Subcutaneous abdominal adipose tissue (tissue), 5 donors: Measurements from ENCODE around the gene MACROD2.

ENCODE experiments used
- H3K27ac ChIP-seq: one replicate; pipeline ENCODE4 v1.7.0; 2013; ENCODE audit warnings: low read depth, mild to moderate bottlenecking, inconsistent platforms, low read length, moderate library complexity
- H3K27me3 ChIP-seq, 5 donors: one replicate each; pipeline ENCODE4 v1.7.0; 2013; ENCODE audit warnings: low read length in 5 of 5, inconsistent platforms in 1 of 5; ENCODE audit not compliant: control insufficient read depth in 5 of 5, insufficient read depth in 4 of 5
- H3K36me3 ChIP-seq, 5 donors: one replicate each; pipeline ENCODE4 v1.7.0; 2013; ENCODE audit warnings: low read length in 5 of 5; ENCODE audit not compliant: control insufficient read depth in 5 of 5, insufficient read depth in 5 of 5
- H3K4me1 ChIP-seq, 5 donors: one replicate each; pipeline ENCODE4 v1.7.0; 2013; ENCODE audit warnings: low read length in 5 of 5, mild to moderate bottlenecking in 3 of 5, moderate library complexity in 1 of 5; ENCODE audit not compliant: control insufficient read depth in 5 of 5, insufficient read depth in 5 of 5
- H3K4me3 ChIP-seq, 5 donors: one replicate each; pipeline ENCODE4 v1.7.0; 2013; ENCODE audit warnings: low read length in 5 of 5, low read depth in 1 of 5
- H3K9ac ChIP-seq, 5 donors: one replicate each; pipeline ENCODE4 v1.7.0; 2013; ENCODE audit warnings: low read length in 5 of 5, mild to moderate bottlenecking in 4 of 5, moderate library complexity in 3 of 5
- H3K9me3 ChIP-seq, 5 donors: one replicate each; pipeline ENCODE4 v1.7.0; 2013; ENCODE audit warnings: low read length in 5 of 5; ENCODE audit not compliant: control insufficient read depth in 5 of 5
- donor health status: healthy.
- donor health status: healthy.
- donor health status: healthy.
- donor health status: healthy.
- donor health status: healthy.

Gene MACROD2

GRCh38 chr20:15332711-15333160 lies 1337.4 kb downstream of the MACROD2 start:
- Histone ChIP-seq H3K27me3 (no peaks in the 10 kb centered on the region), H3K9me3 (no peaks in the 10 kb centered on the region), H3K9ac (no peak overlapping the region), H3K27ac (no peak overlapping the region), H3K36me3 (no peaks in the 10 kb centered on the region), H3K4me1 (no peaks in the 10 kb centered on the region), H3K4me3 (no peak overlapping the region)

- H3K36me3 ChIP-seq: no peaks in the 10 kb centered on the region
Observed at GRCh38 chr20:15333170-15333569, 1337.9 kb downstream of the MACROD2 start.

GRCh38 chr20:15336011-15336410 lies 1340.7 kb downstream of the MACROD2 start:
- no peaks in the 10 kb centered on the region for H3K9me3 ChIP-seq
- H3K36me3 ChIP-seq: no peaks in the 10 kb centered on the region

More at GRCh38 chr20:15333170-15333569, 1337.9 kb downstream of the MACROD2 start:
- no peaks in the 10 kb centered on the region for H3K4me1 ChIP-seq
- no peak overlapping the region for H3K9ac ChIP-seq
- H3K9me3 ChIP-seq: no peaks in the 10 kb centered on the region
- no peaks in the 10 kb centered on the region for H3K27me3 ChIP-seq
- no peak overlapping the region for H3K27ac ChIP-seq
- H3K4me3 ChIP-seq: no peak overlapping the region

GRCh38 chr20:15336536-15336935 lies 1341.2 kb downstream of the MACROD2 start:
- no peak overlapping the region for H3K9ac ChIP-seq
- no peak overlapping the region for H3K27ac ChIP-seq
- no peaks in the 10 kb centered on the region for H3K27me3 ChIP-seq
- H3K4me3 ChIP-seq: no peak overlapping the region
- H3K36me3 ChIP-seq: no peaks in the 10 kb centered on the region
- no peaks in the 10 kb centered on the region for H3K4me1 ChIP-seq
- H3K9me3 ChIP-seq: no peaks in the 10 kb centered on the region

More at GRCh38 chr20:15336011-15336410, 1340.7 kb downstream of the MACROD2 start:
- H3K4me3 ChIP-seq: no peak overlapping the region
- no peaks in the 10 kb centered on the region for H3K4me1 ChIP-seq
- no peak overlapping the region for H3K9ac ChIP-seq
- no peaks in the 10 kb centered on the region for H3K27me3 ChIP-seq
- H3K27ac ChIP-seq: no peak overlapping the region

- H3K4me1 ChIP-seq: peaks cover 0 to 8% (median 4%) of the 10 kb centered on the region in 5 donors
Observed at GRCh38 chr20:15339264-15339663, 1343.9 kb downstream of the MACROD2 start.

GRCh38 chr20:15342991-15343523 lies 1347.7 kb downstream of the MACROD2 start:
- H3K27me3 ChIP-seq: no peaks in the 10 kb centered on the region
- H3K9ac ChIP-seq: no peak overlapping the region
- no peaks in the 10 kb centered on the region for H3K36me3 ChIP-seq
- H3K4me1 ChIP-seq: peaks cover 0 to 8% (median 4%) of the 10 kb centered on the region in 5 donors
- peak overlapping the region in 1 of 5 donors; percentile 6 for H3K4me3 ChIP-seq
- H3K9me3 ChIP-seq: no peaks in the 10 kb centered on the region
- H3K27ac ChIP-seq: no peak overlapping the region

More at GRCh38 chr20:15339264-15339663, 1343.9 kb downstream of the MACROD2 start:
- Histone ChIP-seq H3K4me3 (no peak overlapping the region), H3K36me3 (no peaks in the 10 kb centered on the region), H3K27ac (no peak overlapping the region), H3K9me3 (no peaks in the 10 kb centered on the region), H3K27me3 (no peaks in the 10 kb centered on the region), H3K9ac (no peak overlapping the region)

GRCh38 chr20:15345287-15345686 lies 1350.0 kb downstream of the MACROD2 start:
- Histone ChIP-seq H3K9me3 (no peaks in the 10 kb centered on the region), H3K27ac (no peak overlapping the region), H3K36me3 (no peaks in the 10 kb centered on the region), H3K27me3 (no peaks in the 10 kb centered on the region), H3K9ac (no peak overlapping the region), H3K4me3 (no peak overlapping the region), H3K4me1 (peaks cover 0 to 8% (median 4%) of the 10 kb centered on the region in 5 donors)

- H3K9me3 ChIP-seq: no peaks in the 10 kb centered on the region
- H3K4me1 ChIP-seq: peaks cover 0 to 8% (median 4%) of the 10 kb centered on the region in 5 donors
- no peaks in the 10 kb centered on the region for H3K27me3 ChIP-seq
- H3K4me3 ChIP-seq: no peak overlapping the region
- no peak overlapping the region for H3K9ac ChIP-seq
- H3K36me3 ChIP-seq: no peaks in the 10 kb centered on the region
- H3K27ac ChIP-seq: no peak overlapping the region
Observed at GRCh38 chr20:15346657-15347280, 1351.5 kb downstream of the MACROD2 start.

- H3K9ac ChIP-seq: no peak overlapping the region
- no peak overlapping the region for H3K27ac ChIP-seq
- no peaks in the 10 kb centered on the region for H3K36me3 ChIP-seq
- H3K9me3 ChIP-seq: no peaks in the 10 kb centered on the region
- H3K4me1 ChIP-seq: no peaks in the 10 kb centered on the region
- no peak overlapping the region for H3K4me3 ChIP-seq
- no peaks in the 10 kb centered on the region for H3K27me3 ChIP-seq
Observed at GRCh38 chr20:15359056-15359455, 1363.7 kb downstream of the MACROD2 start.

- no peaks in the 10 kb centered on the region for H3K9me3 ChIP-seq
- no peaks in the 10 kb centered on the region for H3K27me3 ChIP-seq
- no peaks in the 10 kb centered on the region for H3K4me1 ChIP-seq
- H3K9ac ChIP-seq: no peak overlapping the region
- H3K36me3 ChIP-seq: no peaks in the 10 kb centered on the region
- H3K27ac ChIP-seq: no peak overlapping the region
- H3K4me3 ChIP-seq: no peak overlapping the region
Observed at GRCh38 chr20:15362849-15363248, 1367.5 kb downstream of the MACROD2 start.
